Measurements from ENCODE around the gene HOXD10.
A peak's percentile ranks its signal among the peaks of the same experiment; 100 is the strongest.

HOXD10 gene

DNA sequence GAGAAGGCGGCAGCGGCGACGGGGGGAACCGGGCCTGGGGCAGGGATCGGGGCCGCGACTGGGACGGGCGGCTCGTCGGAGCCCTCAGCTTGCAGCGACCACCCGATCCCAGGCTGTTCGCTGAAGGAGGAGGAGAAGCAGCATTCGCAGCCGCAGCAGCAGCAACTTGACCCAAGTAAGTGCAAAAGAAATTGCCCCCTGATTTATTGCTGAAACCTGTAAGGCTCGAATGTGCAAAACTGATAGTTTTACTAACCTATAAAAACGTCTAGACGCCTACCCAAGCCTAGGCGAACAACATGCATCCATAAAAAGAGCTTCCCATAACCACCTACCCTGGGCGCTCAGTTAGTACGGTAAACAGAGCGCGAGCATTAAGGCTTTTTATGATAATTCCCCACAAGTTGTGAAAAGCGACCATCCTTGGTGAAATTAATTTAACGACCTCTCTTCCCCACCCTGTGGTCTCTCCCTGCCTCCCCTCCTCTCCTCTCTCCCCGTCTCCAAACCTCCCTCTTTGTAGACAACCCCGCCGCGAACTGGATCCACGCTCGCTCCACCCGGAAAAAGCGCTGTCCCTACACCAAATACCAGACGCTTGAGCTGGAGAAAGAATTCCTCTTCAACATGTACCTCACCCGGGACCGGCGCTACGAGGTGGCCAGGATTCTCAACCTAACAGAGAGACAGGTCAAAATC lies 7.0 kb downstream of the HOXD10 start:
- no peak for DNase-seq

DNA sequence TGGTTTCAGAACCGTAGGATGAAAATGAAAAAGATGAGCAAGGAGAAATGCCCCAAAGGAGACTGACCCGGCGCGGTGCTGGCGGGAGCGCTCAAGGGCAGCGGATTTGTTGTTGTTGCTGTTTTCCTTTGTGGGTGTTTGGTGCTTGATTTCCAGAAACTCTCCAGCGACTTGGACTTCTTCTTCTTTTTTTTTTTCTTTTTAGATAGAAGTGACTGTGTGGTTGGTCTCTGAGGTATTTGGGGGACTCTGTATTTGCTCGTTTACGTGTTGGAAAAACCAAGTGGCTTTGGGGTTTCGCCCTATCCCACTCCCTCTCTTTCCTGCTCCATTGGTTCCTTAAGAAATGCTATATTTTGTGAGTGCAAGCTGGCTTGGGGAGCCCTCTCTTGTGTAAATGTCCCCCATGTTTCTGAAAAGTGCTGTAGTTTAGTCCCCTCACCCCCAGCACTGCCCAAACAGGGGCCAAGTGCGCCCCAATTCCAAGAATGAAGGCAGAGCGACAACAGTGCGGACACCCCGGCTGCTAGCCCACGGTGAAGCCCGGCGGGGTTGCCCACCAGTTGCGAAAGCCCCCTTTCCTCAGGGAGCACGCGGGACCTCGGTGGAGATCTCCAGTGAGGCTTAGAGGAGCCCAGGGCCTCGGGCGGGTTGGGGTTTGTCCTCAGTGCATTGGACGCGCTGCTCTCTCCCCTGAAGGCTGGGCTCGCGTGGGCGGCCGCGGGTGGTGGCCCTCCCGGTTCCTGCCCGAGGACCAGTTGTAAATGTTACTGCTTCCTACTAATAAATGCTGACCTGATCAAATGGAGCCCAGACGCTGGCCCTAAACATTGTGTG lies 7.8 kb downstream of the HOXD10 start:
- DNase-seq, result no peak

DNA sequence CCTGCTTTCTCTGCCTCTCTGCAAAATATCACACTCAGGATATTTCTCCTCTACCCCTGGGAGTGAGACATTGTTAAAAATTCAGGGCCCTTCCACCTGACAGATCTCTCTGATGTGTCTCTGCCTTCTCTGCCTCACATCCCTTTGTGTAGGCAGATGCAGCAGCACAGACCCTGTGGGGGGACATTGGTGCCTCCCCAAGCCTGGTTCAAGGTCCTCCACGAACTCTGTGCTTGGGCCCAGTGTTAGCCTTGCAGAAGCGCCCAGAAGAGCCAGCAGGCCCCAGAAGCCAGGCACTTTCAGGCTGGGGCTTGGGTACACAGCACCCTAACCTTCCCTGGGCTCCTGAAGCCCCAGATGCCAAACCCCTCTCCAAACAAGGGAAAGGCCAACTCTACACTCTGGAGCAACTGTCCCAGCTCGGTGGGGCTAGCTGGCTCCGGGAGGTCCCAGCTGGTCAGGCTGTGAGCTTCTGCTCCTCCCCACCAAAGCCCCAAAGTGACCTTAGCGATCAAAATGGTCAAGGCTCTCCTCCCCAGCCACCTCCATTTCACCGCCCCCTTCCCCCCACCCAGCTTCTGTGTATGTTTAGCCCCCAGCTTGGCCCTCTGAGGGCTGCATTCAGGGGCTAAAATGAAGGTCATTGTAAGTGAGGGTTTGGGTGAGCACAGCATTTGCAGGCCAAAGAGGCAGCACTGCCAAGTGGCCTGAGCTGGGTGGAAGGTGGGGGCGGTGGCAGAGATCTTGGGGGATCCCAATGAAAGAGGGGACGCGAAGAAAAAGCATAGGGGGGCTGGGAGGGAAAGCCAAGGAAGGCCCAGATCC lies 8.6 kb downstream of the HOXD10 start:
- no peak for DNase-seq

DNA sequence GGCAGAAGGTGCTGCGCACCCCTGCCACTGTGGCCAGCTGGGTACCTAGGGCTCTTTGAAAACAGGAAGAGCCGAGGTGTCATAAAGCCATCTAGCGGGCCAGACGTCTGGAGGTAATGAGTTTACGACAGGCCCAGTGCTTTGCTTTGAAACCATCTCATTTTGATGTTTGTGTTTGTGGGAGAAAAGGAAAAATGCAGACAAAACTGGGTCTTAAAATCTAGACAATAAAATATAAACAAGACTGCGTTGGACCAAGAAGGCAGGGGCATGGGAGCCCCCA lies 9.1 kb downstream of the HOXD10 start:
- DNase-seq, result no peak

DNA sequence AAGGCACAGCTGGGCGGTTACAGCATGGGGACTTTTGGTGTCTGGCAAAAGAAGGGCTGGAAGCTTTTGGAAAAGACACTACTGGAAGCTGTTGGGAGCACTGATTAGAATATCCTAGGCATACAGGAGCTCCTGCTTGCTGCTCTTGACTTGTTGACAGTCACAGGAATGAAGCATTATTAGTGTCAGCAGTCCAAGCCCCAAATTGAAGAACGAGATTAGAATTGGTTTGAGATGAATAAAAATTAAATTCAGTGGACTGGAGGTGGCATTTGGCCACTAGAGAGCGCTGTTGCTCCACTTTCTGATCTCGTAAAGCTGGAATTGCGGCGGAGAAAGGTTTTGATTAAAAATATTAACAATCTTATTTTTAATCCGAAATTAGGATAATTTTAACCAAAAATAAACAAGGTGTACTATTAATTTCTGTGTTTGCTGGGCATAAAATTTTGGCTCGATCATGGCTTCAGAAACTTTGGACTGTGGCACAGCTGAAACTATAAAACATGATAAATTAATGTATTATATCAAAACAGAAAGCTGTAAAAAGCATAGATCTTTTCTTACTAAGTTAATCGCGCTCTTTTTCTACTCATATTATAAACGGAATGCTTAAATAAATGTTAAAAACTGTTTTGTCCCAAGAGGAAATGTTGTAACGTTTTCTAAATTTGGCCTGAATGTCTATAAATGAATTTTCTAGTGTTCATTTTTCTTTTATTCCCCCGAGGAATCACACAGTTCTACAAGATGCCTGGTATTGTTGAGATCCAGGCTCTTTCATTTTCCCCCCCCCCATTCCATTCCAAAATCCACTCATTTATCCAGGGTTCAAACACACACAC lies 10.6 kb downstream of the HOXD10 start:
- DNase-seq, result peak; percentile 25

DNA sequence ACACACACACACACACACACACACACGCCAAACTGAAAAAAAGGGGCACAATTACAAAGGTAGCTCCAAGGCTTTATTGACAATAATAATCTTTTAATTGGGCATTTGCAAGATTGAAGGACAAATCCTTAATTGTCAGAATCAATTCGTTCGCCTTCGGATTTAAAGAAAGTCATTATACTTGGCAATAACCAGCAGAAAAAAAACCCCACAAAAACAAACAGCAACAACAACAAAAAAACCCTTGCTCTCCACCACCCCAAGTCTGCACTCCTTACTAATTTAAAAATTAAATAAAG lies 11.1 kb downstream of the HOXD10 start:
- DNase-seq, result no peak

DNA sequence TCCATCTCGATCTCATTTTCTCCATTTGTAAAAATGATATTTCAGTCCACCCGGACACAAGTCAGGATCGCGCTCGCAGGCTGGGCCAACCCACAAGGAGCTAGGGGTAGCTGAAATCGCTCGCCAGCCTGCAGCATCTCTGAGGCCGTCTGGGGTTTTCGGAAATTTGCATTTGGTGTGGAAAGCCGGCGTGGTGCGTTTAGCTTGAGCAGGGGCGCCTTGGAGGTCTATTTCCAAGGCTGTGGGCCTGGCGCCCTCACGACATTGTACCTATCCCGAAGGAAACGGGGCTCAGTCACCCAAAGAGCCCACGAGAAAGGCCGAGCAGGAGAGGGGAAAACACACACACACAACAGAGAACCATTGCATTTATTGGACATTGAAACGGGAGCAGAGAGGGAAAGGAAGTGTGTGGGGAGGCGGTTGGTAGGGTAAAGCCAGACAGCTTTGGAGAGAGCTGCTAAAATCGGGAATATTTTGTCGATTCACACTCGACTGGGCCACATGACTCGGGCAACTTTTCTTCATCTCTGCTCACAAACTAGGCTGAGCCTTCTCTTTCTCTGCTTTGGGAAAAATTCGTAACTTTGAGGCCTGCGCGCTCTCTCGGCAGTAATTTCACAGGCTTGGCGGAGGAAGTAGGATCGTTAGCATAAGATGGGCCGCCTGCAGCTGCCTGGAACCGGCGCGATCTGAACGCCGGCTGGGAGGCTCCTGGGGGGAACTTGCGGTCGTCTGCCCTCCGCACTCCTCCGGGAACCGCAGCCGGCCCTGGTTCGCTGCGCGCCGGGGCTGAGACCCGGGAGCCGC lies 11.8 kb downstream of the HOXD10 start:
- DNase-seq, result no peak

DNA sequence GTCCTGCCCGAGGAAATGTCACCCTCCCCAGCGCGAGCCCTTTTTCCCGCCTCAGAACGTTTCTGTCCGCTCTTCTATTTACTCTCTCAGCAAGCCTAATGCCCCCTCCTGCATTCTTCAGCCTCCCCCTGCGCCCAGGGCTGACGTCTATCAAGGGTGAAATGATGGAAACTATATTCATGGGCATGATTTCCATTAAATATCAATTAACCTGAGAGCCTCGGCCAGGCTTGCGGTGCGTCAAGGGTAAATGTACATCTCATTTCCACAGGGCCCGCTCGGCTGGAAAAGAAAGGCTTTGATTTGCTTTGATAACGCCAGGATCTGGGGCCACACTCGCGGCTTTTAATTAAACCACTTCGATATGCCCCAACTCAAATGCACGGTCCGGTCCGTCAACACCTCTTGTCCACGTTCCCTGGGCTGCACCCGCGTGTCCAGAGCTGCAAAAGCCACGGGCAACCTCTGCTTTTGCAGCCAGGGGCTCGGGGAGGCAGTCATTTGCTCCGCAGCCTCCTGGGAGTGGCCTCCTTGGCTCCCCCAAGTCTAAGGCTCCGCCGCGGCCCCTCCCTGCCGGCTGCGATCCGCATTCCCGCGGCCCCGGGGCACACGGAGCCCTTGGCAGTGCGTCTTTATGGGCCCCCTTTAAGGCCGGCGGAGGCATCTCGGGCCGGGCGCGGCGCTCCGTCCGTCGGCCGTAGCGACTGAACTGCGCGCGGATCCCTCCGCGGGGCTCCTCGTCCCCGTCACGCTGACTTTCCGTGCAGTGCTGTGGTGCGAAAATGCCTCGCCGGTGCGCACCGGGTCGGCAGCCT lies 12.6 kb downstream of the HOXD10 start, which contains the start of gene HOXD8:
HOXD8 (plus strand) TSS at position 724 of the 815 bp plus-strand sequence. CDS start 662 bp downstream, outside the sequence.
- peak; percentile 39 for DNase-seq

DNA sequence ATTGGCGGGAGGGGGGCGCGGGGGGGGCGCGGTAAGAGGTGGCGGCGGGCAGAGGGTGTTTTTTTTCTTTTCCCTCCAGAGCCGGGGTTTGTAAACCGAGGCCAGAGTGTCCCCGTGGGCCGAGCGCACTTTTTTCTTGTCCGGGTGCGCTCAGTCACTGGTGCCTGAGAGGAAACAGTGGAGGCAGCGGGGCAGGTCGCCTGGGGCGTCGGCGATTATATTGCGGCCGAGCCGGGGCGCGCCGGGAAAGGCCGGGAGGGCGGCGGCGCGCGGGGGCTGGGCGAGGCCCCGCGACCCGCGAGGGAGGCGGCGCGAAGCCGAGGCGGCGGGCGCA lies 13.2 kb downstream of the HOXD10 start:
- no peak for DNase-seq

DNA sequence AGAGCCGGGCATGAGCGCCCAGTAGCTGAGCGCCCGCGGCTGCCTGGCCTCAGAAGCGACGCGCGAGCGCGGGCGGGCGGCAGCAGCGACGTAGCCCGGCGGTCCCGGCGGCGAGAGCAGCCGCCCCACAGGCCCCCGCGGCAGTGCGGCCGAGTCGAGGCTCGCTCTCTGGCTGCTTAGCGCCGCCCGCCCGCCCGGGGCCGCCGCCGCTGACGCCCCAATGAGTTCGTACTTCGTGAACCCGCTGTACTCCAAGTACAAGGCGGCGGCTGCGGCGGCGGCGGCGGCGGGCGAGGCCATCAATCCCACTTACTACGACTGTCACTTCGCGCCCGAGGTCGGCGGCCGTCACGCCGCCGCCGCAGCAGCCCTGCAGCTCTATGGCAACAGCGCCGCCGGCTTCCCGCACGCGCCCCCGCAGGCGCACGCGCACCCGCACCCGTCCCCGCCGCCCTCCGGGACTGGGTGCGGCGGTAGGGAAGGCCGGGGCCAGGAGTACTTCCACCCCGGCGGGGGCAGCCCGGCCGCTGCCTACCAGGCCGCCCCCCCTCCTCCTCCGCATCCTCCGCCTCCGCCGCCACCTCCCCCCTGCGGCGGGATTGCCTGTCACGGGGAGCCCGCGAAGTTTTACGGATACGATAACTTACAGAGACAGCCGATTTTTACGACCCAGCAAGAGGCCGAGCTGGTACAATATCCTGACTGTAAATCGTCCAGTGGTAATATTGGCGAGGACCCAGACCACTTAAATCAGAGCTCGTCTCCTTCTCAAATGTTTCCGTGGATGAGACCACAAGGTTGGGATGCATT lies 13.8 kb downstream of the HOXD10 start:
- no peak for DNase-seq

DNA sequence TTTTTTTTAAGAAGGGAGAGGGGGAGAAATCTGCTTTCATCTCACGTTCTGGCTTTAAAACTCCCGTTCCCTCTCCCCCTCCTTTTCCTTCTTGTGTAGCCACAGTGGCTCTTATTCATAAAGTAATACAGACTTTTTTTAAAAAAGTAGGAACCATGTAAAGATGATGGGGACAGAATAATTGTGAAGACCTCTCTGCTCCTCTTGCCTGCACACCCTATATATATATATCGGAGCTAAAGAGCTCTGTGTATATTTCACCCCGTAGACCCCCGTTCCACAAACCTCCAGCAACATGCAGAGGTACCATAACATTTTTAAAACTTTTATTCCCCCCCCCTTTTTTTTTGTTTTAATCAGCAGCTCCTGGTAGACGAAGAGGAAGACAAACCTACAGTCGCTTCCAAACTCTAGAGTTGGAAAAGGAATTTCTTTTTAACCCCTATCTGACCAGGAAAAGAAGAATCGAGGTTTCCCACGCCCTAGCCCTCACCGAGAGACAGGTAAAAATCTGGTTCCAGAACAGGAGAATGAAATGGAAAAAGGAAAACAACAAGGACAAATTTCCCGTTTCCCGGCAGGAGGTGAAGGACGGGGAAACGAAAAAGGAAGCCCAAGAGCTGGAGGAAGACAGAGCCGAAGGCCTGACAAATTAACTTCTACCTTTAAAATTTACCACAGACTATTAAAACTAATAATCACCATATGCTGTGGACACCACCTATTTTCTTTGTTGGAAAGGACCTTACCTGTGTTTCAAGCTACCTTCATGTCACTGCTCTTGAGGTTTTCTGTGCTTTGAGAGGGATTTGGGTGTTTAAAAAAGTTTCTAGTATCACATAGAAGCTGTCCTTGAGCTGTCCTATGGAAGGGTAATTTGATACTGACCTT lies 14.6 kb downstream of the HOXD10 start:
- DNase-seq, result no peak

DNA sequence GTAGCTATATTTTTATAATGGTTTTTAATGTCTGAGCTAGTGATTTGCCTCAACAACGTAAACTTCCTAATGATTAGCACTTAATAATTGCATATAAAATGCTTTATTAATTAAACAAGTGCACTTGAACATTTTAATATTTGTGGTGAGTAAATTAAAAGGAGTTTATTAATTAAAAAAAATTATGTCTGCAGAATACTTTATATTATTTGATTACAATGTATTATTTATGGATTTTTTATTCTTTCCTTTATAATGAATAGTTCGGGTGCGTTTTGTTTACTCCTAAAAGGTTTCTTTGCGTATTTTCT lies 15.2 kb downstream of the HOXD10 start:
- no peak for DNase-seq

DNA sequence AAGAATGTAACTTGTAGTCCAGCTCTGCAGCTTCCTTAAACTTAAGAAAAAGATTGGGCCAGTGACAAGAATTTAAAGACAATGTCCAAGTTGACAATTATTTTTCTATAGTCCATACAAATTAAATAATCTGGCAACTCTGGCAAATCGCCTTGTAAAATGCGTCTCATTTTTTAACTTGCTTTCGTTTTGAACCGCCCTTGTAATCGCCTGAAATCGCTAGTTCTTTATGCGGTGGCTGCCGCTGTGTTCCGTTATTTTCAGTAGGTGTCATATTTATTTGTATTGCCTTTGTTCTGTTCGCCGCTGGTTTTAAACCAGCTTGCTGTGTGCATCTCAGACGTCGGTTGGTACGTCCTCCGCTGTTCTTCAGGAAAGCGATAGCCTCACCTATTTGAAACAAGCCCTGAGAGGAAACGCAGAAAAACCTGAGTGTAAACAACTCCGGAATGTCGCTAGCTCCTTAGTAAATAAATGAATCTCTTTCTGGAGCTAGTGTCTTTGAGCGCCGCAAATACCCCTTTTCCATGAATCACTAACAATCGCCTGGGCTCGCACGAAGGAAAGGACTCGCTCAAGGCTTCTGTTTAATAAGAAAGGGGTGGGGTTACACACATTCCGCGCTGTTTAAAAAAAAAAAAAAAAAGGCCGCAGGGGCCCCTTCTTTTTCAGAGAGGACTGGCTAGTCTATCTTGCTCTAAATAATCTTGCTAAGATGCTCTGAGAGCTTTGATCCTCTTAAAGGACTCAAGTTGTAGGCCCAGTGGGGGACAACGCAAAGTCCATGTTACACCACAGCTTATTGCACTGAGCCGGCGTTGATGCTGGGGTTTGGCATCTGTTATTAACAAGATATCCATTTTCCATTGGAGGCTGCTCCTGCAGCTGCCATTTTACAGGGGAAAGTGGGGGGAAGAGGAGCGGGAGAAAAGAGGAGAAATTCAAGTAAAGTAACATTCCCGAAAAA lies 15.9 kb downstream of the HOXD10 start:
- DNase-seq, result no peak

DNA sequence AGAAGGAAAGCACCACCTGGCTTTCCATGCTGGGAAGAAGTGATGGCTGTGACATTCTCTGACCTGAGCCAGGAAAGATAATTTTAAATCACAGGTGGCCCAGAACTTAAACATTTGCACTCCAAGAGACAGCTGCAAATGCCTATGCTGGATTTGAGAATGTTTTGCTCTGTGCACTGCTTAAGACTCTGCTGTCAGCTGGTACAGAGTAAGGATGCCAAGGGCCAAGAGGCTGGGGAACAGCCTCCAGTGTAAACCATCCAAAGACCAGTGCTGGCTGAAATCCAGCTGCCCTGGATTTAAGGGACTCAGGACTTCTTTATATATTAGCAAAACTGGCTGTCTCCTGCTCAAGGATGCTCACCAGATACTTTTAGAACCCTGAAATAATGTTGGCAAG lies 16.8 kb downstream of the HOXD10 start:
- DNase-seq, result no peak

DNA sequence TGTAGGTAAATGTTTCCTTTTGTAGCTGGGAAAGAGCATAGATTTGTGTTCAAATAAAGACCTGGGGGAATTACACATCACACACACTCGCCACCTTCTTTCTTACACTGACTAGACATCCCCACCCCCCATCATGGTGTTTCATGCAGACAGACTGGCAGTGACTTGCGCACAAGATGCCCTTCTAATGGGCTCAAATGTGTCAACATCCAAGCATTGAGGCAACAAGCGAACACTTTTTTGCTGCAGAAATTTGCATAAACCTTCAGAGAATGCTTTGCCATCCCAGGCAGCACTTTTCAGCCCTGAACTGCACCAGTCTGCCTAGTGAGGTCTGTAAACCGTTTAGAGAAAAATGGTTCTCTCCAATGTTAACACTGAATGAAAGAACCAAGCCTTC lies 17.5 kb downstream of the HOXD10 start:
- DNase-seq, result no peak

DNA sequence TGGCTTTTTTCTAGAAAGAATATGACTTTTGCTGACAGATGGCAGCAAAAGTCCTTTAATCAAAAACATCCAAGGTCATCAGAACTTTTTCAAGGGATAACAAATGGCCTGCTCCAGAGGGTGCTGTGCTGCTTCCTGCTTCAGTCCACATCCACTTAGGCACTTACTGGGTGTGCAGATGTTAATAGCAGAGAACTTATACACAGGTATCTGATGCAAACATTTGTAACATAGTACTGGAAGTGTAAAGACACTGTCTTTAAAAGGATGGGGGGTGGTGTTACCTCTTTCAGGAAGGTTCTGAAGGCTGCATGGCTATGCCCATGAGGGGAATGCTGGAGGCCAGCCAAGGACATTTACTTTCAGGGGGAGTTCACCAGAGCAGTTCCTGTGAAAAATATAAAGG lies 18.5 kb downstream of the HOXD10 start:
- DNase-seq, result no peak

DNA sequence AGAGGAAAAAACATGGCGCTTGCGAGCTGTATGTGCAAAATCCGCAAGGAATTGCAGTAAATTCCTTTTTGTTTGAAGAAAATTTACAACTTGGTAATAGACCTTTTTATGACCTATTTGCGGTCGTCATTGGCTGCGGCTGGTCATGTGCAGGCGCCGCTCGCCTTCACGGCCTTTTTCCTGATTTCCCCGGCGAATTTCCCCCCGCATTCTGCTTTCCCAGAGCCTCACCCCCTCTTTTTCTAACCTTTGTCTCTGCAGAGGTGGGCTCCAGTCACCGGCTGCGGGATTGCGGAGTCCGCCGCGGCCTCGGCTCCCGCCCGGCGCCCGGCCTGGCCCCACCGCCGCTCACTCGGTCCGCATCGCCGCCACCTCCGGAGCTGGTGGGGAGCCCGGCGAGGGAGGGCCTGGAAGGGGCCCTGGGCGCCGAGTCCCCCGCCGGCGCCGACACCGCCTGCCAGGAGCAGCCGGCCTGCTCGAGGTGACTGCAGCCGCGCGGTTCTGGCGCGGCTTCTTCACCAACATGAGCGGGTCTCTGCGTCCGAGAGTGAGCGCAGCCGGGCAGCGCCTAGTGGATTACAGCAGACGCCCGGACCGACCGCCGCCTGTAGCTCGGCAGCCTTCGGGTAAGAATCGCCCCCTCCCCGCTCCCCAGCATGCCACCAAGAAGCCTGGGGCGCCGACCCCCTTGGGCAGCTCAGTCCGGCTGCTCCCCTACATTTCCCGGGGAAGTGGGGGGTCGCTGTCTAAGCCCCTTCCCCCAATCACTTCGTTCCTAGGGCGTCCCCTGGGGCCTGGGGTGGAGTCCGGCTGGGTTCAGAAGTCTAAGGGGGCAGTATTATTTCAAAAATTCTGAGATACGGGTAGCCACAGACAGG lies 20.0 kb downstream of the HOXD10 start:
- DNase-seq, result no peak
